PFSK-1 (cell line): ENCODE measurements around the gene BANK1.

Experiments
- POLR2AphosphoS5 ChIP-seq: IDR thresholded peaks from 2 replicates; pipeline ENCODE4 v1.6.1; 2012; ENCODE audit warnings: low read depth, mild to moderate bottlenecking, control low read depth, low read length, moderate library complexity
- REST ChIP-seq, 2 experiments: IDR thresholded peaks; 2 replicates each; pipeline versions ENCODE4 v1.6.1 to v1.8.0; 2011 to 2012; ENCODE audit warnings: low read depth in 2 of 2, low read length in 2 of 2, control low read depth in 1 of 2, inconsistent platforms in 1 of 2, mild to moderate bottlenecking in 1 of 2, moderate library complexity in 1 of 2; ENCODE audit not compliant: insufficient read depth in 1 of 2
- SIN3A ChIP-seq: IDR thresholded peaks from 2 replicates; pipeline ENCODE4 v1.6.1; 2012; ENCODE audit warnings: mild to moderate bottlenecking, low read length, moderate library complexity, borderline replicate concordance; ENCODE audit not compliant: insufficient read depth
- TAF1 ChIP-seq: IDR thresholded peaks from 2 replicates; pipeline ENCODE4 v1.6.1; 2012; ENCODE audit warnings: low read length, control low read depth, borderline replicate concordance; ENCODE audit not compliant: insufficient read depth

GRCh38 chr4:101931619-101932018 lies 141.1 kb downstream of the BANK1 start:
- no peak for TF ChIP-seq POLR2AphosphoS5
- TF ChIP-seq TAF1: no peak
- no peak for TF ChIP-seq REST (IDR thresholded peaks at IDR 0.05; ENCODE audit: insufficient read depth in 1 of 2, low read depth in 2 of 2, low read length in 2 of 2)
- no peak for TF ChIP-seq SIN3A
